Epithelial cell of proximal tubule (primary cell): ENCODE results near the gene NPBWR2. TPM values are rescaled to one million over a fixed set of nuclear protein-coding genes. Genes with fewer than 3 reads are reported as not detected.

Experiments used
- DNase-seq: peaks from one replicate; pipeline ENCODE4 v3.0.0-alpha.2; 2011; ENCODE audit warnings: low read depth
- H3K4me3 ChIP-seq: 2 replicates; pipeline ENCODE4 v1.5.1; 2011; ENCODE audit warnings: low read depth, mild to moderate bottlenecking, low read length
- CTCF ChIP-seq: conservative IDR thresholded peaks from 2 replicates; pipeline ENCODE4 v1.5.1; 2012; ENCODE audit warnings: low read depth, mild to moderate bottlenecking, low read length
- total RNA-seq: library from RNA; depleted of rRNA; stranded (reverse); fragments of >200 nt; gene quantifications from 2 replicates; pipeline ENCODE4 v1.2.3, GENCODE V29; 2015

The NPBWR2 gene
- total RNA-seq, 1 donor from 2014 or later, result not detected

- H3K4me3 ChIP-seq, result no peak overlapping the region
- TF ChIP-seq CTCF, result no peak
- no peak for DNase-seq
Measured at GRCh38 chr20:64077541-64077875, 29.9 kb downstream of the NPBWR2 start.

GRCh38 chr20:64077094-64077493, 30.3 kb downstream of the NPBWR2 start:
- no peak for TF ChIP-seq CTCF
- no peak for DNase-seq
- no peak overlapping the region for H3K4me3 ChIP-seq

GRCh38 chr20:64076061-64076997, 31.0 kb downstream of the NPBWR2 start:
- H3K4me3 ChIP-seq, result no peak overlapping the region
- no peak for TF ChIP-seq CTCF
- no peak for DNase-seq

- H3K4me3 ChIP-seq, result no peak overlapping the region
- TF ChIP-seq CTCF, result no peak
- no peak for DNase-seq
Measured at GRCh38 chr20:64075556-64075955, 31.8 kb downstream of the NPBWR2 start.

- TF ChIP-seq CTCF, result no peak
- no peak overlapping the region for H3K4me3 ChIP-seq
Measured at GRCh38 chr20:64074963-64075362, 32.4 kb downstream of the NPBWR2 start.

GRCh38 chr20:64074184-64074789, 33.1 kb downstream of the NPBWR2 start:
- TF ChIP-seq CTCF, result no peak
- no peak overlapping the region for H3K4me3 ChIP-seq
- no peak for DNase-seq

More at GRCh38 chr20:64074963-64075362, 32.4 kb downstream of the NPBWR2 start:
- no peak for DNase-seq
